NCI-H748 (cell line): ENCODE results near the gene CNTNAP3.
"Not testable (repeated sequence)": the region's sequence is repeated elsewhere in the genome, so short reads cannot be mapped to it uniquely, and the experiment has no call there.

Source experiments
- DNase-seq: peaks from one replicate; lab custom pipeline; 2025; ENCODE audit not compliant: unreplicated experiment; lab: John Stamatoyannopoulos, UW

The CNTNAP3 gene

GRCh38 chr9:39073537-39073936 lies 214.4 kb downstream of the CNTNAP3 start:
- DNase-seq, result not testable (repeated sequence)

GRCh38 chr9:39067683-39068082 lies 220.3 kb downstream of the CNTNAP3 start:
- DNase-seq, result not testable (repeated sequence)

- not testable (repeated sequence) for DNase-seq
Measured at GRCh38 chr9:39062966-39063365, 225.0 kb downstream of the CNTNAP3 start.

GRCh38 chr9:39054453-39054852 lies 233.5 kb downstream of the CNTNAP3 start:
- not testable (repeated sequence) for DNase-seq

- not testable (repeated sequence) for DNase-seq
Measured at GRCh38 chr9:39046833-39047232, 241.1 kb downstream of the CNTNAP3 start.

- DNase-seq, result not testable (repeated sequence)
Measured at GRCh38 chr9:39042352-39042803, 245.6 kb downstream of the CNTNAP3 start.

GRCh38 chr9:39041774-39042173 lies 246.2 kb downstream of the CNTNAP3 start:
- DNase-seq, result not testable (repeated sequence)

- not testable (repeated sequence) for DNase-seq
Measured at GRCh38 chr9:39039148-39039547, 248.8 kb downstream of the CNTNAP3 start.

GRCh38 chr9:39038221-39038620 lies 249.7 kb downstream of the CNTNAP3 start:
- DNase-seq, result not testable (repeated sequence)

GRCh38 chr9:39033849-39034248 lies 254.1 kb downstream of the CNTNAP3 start:
- not testable (repeated sequence) for DNase-seq

GRCh38 chr9:39030204-39031019 lies 257.6 kb downstream of the CNTNAP3 start:
- DNase-seq, result not testable (repeated sequence)

- DNase-seq, result not testable (repeated sequence)
Measured at GRCh38 chr9:39028855-39029254, 259.1 kb downstream of the CNTNAP3 start.

- DNase-seq, result not testable (repeated sequence)
Measured at GRCh38 chr9:39028168-39028567, 259.8 kb downstream of the CNTNAP3 start.

- not testable (repeated sequence) for DNase-seq
Measured at GRCh38 chr9:39025911-39026588, 261.9 kb downstream of the CNTNAP3 start.
